Stimulated activated CD8-positive, alpha-beta memory T cell treated with anti-CD3 and anti-CD28 coated beads, Interleukin-12 subunit alpha, Interleukin-12 subunit beta, amount 100 ng/mL, for 4 hours (primary cell): Measurements from ENCODE around the gene KIF1B.
A peak's percentile ranks its signal among the peaks of the same experiment; 100 is the strongest.

Experiments used
- DNase-seq: peaks from one replicate; pipeline ENCODE4 v3.0.0-alpha.2; 2020; ENCODE audit warnings: low read depth

The KIF1B gene

GRCh38 chr1:10283318-10283984, 73.1 kb downstream of the KIF1B start:
- DNase-seq: no peak

GRCh38 chr1:10286244-10286643, 75.9 kb downstream of the KIF1B start:
- DNase-seq: no peak

- DNase-seq: no peak
These were observed 76.8 kb downstream of the KIF1B start for GRCh38 chr1:10287023-10287645.

- no peak for DNase-seq
These were observed 77.8 kb downstream of the KIF1B start for GRCh38 chr1:10288029-10288615.

GRCh38 chr1:10291705-10292104, 81.3 kb downstream of the KIF1B start:
- DNase-seq: no peak

- DNase-seq: no peak
These were observed 81.8 kb downstream of the KIF1B start for GRCh38 chr1:10292188-10292587.

- DNase-seq: no peak
These were observed 85.2 kb downstream of the KIF1B start for GRCh38 chr1:10295481-10296085.

GRCh38 chr1:10299151-10299550, 88.8 kb downstream of the KIF1B start:
- DNase-seq: no peak

- DNase-seq: no peak
These were observed 92.0 kb downstream of the KIF1B start for GRCh38 chr1:10302416-10302815.

GRCh38 chr1:10304295-10304694, 93.9 kb downstream of the KIF1B start:
- DNase-seq: no peak

GRCh38 chr1:10306435-10306834, 96.1 kb downstream of the KIF1B start:
- no peak for DNase-seq

GRCh38 chr1:10308001-10308400, 97.6 kb downstream of the KIF1B start:
- DNase-seq: peak; percentile 2

GRCh38 chr1:10309243-10310011, 99.1 kb downstream of the KIF1B start:
- DNase-seq: no peak

GRCh38 chr1:10316752-10317151, 106.4 kb downstream of the KIF1B start:
- DNase-seq: no peak

GRCh38 chr1:10319750-10320149, 109.4 kb downstream of the KIF1B start:
- no peak for DNase-seq

- no peak for DNase-seq
These were observed 110.0 kb downstream of the KIF1B start for GRCh38 chr1:10320336-10320735.

- DNase-seq: no peak
These were observed 112.5 kb downstream of the KIF1B start for GRCh38 chr1:10322821-10323220.

- no peak for DNase-seq
These were observed 114.3 kb downstream of the KIF1B start for GRCh38 chr1:10324627-10325026.

- no peak for DNase-seq
These were observed 115.2 kb downstream of the KIF1B start for GRCh38 chr1:10325521-10325920.

GRCh38 chr1:10326251-10326650, 115.9 kb downstream of the KIF1B start:
- DNase-seq: no peak

GRCh38 chr1:10328180-10328963, 118.0 kb downstream of the KIF1B start:
- no peak for DNase-seq

GRCh38 chr1:10337436-10337835, 127.1 kb downstream of the KIF1B start:
- DNase-seq: no peak
